ENCODE results near the gene NUCKS1. TPM values are rescaled to one million over a fixed set of nuclear protein-coding genes. Genes with fewer than 3 reads are reported as not detected.

NUCKS1 gene
- total and polyA plus RNA-seq, 2 of the 13 experiments (the other 11 are each of a cell fraction or from before 2014, with no cell fraction given) = 35.5 to 117 TPM

GRCh38 chr1:205711105-205712048 is 38.6 kb downstream of the NUCKS1 start (continued):
- TF ChIP-seq SAFB2 (CRISPR knock-in tag; IDR thresholded peaks at IDR 0.05; ENCODE audit: borderline replicate concordance, low read depth) = no peak
- TF ChIP-seq SMAD3 (CRISPR knock-in tag; IDR thresholded peaks at IDR 0.05) = 0 out of 2 replicates have a peak, but pooled peaks have one; percentile 13
- no peak for TF ChIP-seq PRDM10 (CRISPR knock-in tag; IDR thresholded peaks at IDR 0.05; ENCODE audit: low read depth)
- no peak for TF ChIP-seq ZBTB1 (CRISPR knock-in tag; IDR thresholded peaks at IDR 0.05; ENCODE audit: borderline replicate concordance)
- TF ChIP-seq DPF2 (CRISPR knock-in tag; IDR thresholded peaks at IDR 0.05; ENCODE audit: borderline replicate concordance, low read depth) = no peak
- TF ChIP-seq ZNF331 (CRISPR knock-in tag; IDR thresholded peaks at IDR 0.05) = peak; percentile 30; the same call in 1 of the 2 replicates
- TF ChIP-seq ZBTB37 (CRISPR knock-in tag; IDR thresholded peaks at IDR 0.05) = no peak
- TF ChIP-seq CREB1 (IDR thresholded peaks at IDR 0.05) = no peak
- 0 out of 2 replicates have a peak, but pooled peaks have one; percentile 35 for TF ChIP-seq CREB1 (CRISPR knock-in tag; IDR thresholded peaks at IDR 0.05)
- TF ChIP-seq ZNF792 (CRISPR knock-in tag; IDR thresholded peaks at IDR 0.05) = no peak
- TF ChIP-seq ZFP37 (CRISPR knock-in tag; IDR thresholded peaks at IDR 0.05; ENCODE audit: borderline replicate concordance) = no peak
- TF ChIP-seq ZNF430 (CRISPR knock-in tag; IDR thresholded peaks at IDR 0.05) = no peak
- peak; percentile 64 for TF ChIP-seq FOXA3 (CRISPR knock-in tag; IDR thresholded peaks at IDR 0.05)
- no peak for TF ChIP-seq TOE1 (CRISPR knock-in tag; IDR thresholded peaks at IDR 0.05)
- 0 out of 2 replicates have a peak, but pooled peaks have one; percentile 50 for TF ChIP-seq MIXL1 (CRISPR knock-in tag; IDR thresholded peaks at IDR 0.05)
- TF ChIP-seq CTCF (CRISPR knock-in tag; IDR thresholded peaks at IDR 0.05) = peak; percentile 93
- no peak for TF ChIP-seq CENPT (CRISPR knock-in tag; IDR thresholded peaks at IDR 0.05; ENCODE audit: low read depth)
- no peak for TF ChIP-seq POGK (CRISPR knock-in tag; conservative IDR thresholded peaks at IDR 0.05)
- peak; percentile 88 for TF ChIP-seq STAG1 (CRISPR knock-in tag; IDR thresholded peaks at IDR 0.05)
- TF ChIP-seq NCOA2 (CRISPR knock-in tag; IDR thresholded peaks at IDR 0.05) = no peak
- no peak for TF ChIP-seq ZNF878 (CRISPR knock-in tag; IDR thresholded peaks at IDR 0.05)
- no peak for TF ChIP-seq FOXA1 (IDR thresholded peaks at IDR 0.05)
- peak; percentile 79 for TF ChIP-seq FOXA1 (CRISPR knock-in tag; IDR thresholded peaks at IDR 0.05)

Data from HepG2 (cell line).